ENCODE measurements around the gene SPATA33. TPM values are rescaled to one million over a fixed set of nuclear protein-coding genes. Genes with fewer than 3 reads are reported as not detected.

SPATA33 gene
- total RNA-seq, 1 experiment from 2014 or later = 7.2 TPM

DNA sequence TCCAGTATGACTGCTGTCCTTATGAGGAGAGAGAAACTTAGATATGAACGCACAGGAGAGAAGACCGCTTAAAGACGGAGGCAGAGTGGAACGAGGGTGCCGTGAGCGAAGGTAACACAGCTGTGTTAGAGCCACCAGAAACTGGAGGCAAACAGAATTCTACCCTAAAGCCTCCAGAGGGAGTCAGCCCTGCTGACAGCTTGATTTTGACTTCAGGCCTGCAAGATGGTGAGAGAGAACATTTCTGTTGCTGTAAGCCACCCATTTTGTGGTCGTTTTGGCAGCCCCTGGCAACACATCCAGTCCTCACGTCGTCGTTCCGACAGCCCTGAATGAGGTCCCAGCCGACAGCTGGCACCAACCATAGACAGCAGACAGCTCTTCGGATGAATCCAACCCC is 46.6 kb downstream of the SPATA33 start:
- POLR2A ChIA-PET = interaction anchor here (2.4 to 6.1 kb wide), 2 partner anchors 15 to 19 kb away, joined by 10 to 40 read pairs; partner anchors contain the start of gene VPS9D1
- BruUV-seq (replicated peaks) = no TSS peak
- Mint-ChIP-seq H3K4me1 (ENCODE audit: insufficient read depth, unreplicated experiment) (no peaks in the 10 kb centered on the region), H3K36me3 (ENCODE audit: insufficient read depth, unreplicated experiment) (peaks cover 6% of the 10 kb centered on the region), H3K9me3 (ENCODE audit: unreplicated experiment) (no peaks in the 10 kb centered on the region), H3K4me3 (ENCODE audit: unreplicated experiment) (no peak overlapping the region), H3K27me3 (ENCODE audit: insufficient read depth, unreplicated experiment) (no peaks in the 10 kb centered on the region), H3K27ac (ENCODE audit: low read depth, unreplicated experiment) (no peak overlapping the region)
- no peak for DNase-seq (ENCODE audit: unreplicated experiment)
- TF ChIP-seq, protein P1, sequence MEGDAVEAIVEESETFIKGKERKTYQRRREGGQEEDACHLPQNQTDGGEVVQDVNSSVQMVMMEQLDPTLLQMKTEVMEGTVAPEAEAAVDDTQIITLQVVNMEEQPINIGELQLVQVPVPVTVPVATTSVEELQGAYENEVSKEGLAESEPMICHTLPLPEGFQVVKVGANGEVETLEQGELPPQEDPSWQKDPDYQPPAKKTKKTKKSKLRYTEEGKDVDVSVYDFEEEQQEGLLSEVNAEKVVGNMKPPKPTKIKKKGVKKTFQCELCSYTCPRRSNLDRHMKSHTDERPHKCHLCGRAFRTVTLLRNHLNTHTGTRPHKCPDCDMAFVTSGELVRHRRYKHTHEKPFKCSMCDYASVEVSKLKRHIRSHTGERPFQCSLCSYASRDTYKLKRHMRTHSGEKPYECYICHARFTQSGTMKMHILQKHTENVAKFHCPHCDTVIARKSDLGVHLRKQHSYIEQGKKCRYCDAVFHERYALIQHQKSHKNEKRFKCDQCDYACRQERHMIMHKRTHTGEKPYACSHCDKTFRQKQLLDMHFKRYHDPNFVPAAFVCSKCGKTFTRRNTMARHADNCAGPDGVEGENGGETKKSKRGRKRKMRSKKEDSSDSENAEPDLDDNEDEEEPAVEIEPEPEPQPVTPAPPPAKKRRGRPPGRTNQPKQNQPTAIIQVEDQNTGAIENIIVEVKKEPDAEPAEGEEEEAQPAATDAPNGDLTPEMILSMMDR (IDR thresholded peaks at IDR 0.05; ENCODE audit: unreplicated experiment) = no peak
- intact Hi-C loops (cut with micrococcal nuclease) = loop anchor here (5.0 kb wide), 1 partner anchor 218 kb away; the partner anchor contains the start of gene TUBB3
- CTCF ChIA-PET = interaction anchor here (0.8 to 1.9 kb wide), 2 partner anchors 88 to 89 kb away, joined by 3 to 7 read pairs; no protein-coding TSS in a partner anchor

DNA sequence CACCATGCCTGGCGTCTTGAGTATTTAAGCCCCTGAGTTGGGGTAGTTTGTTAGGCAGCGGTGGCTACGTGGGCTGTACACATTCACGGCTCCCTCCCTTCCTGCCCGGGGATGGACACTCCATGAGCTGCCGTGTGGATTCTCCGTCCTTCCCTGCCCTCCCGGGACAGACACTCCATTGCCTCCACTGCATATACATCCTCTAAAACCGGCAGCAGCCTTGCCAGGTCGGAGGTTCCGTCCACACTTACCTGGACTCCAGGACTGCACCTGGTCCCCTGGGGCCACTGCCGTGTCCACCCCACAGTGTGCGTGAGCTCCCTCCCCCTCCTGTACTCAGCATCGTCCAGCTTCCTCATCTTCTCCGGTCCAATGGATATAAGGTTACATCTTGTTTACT is 47.4 kb downstream of the SPATA33 start:
- ChIA-PET CTCF (interaction anchor here (0.5 to 1.4 kb wide), 5 partner anchors 27 to 156 kb away, joined by 3 to 5 read pairs (median 4); no protein-coding TSS in a partner anchor), POLR2A (interaction anchor here (0.9 to 6.1 kb wide), 3 partner anchors 14 to 38 kb away, joined by 3 to 40 read pairs (median 6); partner anchors contain the start of gene VPS9D1)
- no peaks in the 10 kb centered on the region for H3K4me1 Mint-ChIP-seq (ENCODE audit: insufficient read depth, unreplicated experiment)
- BruUV-seq (replicated peaks) = no TSS peak
- H3K27ac Mint-ChIP-seq (ENCODE audit: low read depth, unreplicated experiment) = no peak overlapping the region
- no peak overlapping the region for H3K4me3 Mint-ChIP-seq (ENCODE audit: unreplicated experiment)
- intact Hi-C loops (cut with micrococcal nuclease) = no loop called here
- TF ChIP-seq, protein P1 (IDR thresholded peaks at IDR 0.05; ENCODE audit: unreplicated experiment) = no peak
- H3K36me3 Mint-ChIP-seq (ENCODE audit: insufficient read depth, unreplicated experiment) = peaks cover 3% of the 10 kb centered on the region
- no peaks in the 10 kb centered on the region for H3K9me3 Mint-ChIP-seq (ENCODE audit: unreplicated experiment)
- no peaks in the 10 kb centered on the region for H3K27me3 Mint-ChIP-seq (ENCODE audit: insufficient read depth, unreplicated experiment)
- no peak for DNase-seq (ENCODE audit: unreplicated experiment)

DNA sequence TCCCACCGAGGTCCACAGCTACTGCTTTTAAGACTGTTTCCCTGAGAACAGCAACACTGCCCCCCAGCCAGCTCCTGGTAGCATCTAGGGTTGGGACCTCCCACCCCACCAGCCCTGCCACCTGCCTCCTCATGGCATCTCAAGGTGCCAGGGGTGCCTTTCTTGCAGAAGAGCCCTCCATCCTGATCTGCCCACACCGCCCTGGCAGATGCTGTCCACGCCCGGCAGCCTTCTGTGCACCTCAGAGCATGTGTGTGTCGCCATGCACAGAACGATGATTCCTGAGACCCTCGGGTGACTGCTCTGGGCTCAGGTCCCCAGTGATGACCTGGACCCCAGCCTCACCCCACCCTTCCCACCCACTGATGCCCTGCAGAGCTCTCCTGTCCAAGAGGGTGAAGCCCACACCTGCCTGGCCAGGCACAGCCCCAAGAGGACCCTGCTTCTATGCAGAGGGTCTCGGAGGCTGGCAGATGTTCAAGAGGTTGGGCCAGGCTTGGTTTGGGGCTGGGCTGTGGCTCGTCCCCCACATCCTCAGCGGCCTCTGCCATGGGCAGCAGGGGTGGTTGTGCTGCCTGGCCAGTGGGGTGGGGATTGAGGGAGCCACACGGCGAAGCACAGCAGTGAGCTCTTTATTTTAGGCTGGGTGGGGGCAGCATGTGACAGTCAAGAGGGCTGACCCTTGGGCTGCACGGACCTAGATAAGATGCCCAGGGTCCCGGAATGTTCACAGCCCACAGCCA is 49.1 kb downstream of the SPATA33 start:
- no TSS peak for BruUV-seq (replicated peaks)
- no peaks in the 10 kb centered on the region for H3K36me3 Mint-ChIP-seq (ENCODE audit: insufficient read depth, unreplicated experiment)
- H3K27ac Mint-ChIP-seq (ENCODE audit: low read depth, unreplicated experiment) = no peak overlapping the region
- TF ChIP-seq, protein P1 (IDR thresholded peaks at IDR 0.05; ENCODE audit: unreplicated experiment) = no peak
- POLR2A ChIA-PET = interaction anchor here (0.6 to 6.1 kb wide), 4 partner anchors 8 to 19 kb away, joined by 3 to 40 read pairs (median 4); partner anchors contain the start of gene VPS9D1
- no peaks in the 10 kb centered on the region for H3K9me3 Mint-ChIP-seq (ENCODE audit: unreplicated experiment)
- DNase-seq (ENCODE audit: unreplicated experiment) = no peak
- H3K4me3 Mint-ChIP-seq (ENCODE audit: unreplicated experiment) = no peak overlapping the region
- CTCF ChIA-PET = interaction anchor here (0.8 to 1.5 kb wide), 11 partner anchors 8 to 217 kb away, joined by 3 to 10 read pairs (median 4); partner anchors contain the start of gene TUBB3
- intact Hi-C loops (cut with micrococcal nuclease) = no loop called here
- H3K27me3 Mint-ChIP-seq (ENCODE audit: insufficient read depth, unreplicated experiment) = no peaks in the 10 kb centered on the region
- no peaks in the 10 kb centered on the region for H3K4me1 Mint-ChIP-seq (ENCODE audit: insufficient read depth, unreplicated experiment)

DNA sequence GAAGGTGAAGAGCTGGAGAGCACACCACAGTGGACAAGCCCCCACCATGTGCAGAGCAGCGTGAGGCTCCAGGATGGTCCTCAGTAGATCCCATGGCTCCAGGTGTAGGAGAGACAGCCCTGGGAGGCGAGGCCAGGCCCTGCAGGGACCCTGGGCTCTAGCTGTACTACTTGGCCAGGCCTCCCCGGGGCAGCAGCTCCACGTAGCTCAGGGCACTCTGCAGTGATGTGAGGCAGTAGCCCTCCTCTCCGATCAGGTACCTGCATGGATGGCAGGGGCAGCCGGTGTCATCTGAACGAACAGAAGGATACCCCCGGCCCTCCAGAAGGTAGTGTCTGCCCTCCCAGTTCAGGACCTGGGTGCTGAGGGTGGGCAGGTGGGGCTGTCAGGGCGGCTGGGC is 50.1 kb downstream of the SPATA33 start:
- TF ChIP-seq, protein P1 (IDR thresholded peaks at IDR 0.05; ENCODE audit: unreplicated experiment) = no peak
- H3K9me3 Mint-ChIP-seq (ENCODE audit: unreplicated experiment) = no peaks in the 10 kb centered on the region
- no peak overlapping the region for H3K27ac Mint-ChIP-seq (ENCODE audit: low read depth, unreplicated experiment)
- H3K4me3 Mint-ChIP-seq (ENCODE audit: unreplicated experiment) = no peak overlapping the region
- no peaks in the 10 kb centered on the region for H3K27me3 Mint-ChIP-seq (ENCODE audit: insufficient read depth, unreplicated experiment)
- no peak for DNase-seq (ENCODE audit: unreplicated experiment)
- intact Hi-C loops (cut with micrococcal nuclease) = no loop called here
- no peaks in the 10 kb centered on the region for H3K36me3 Mint-ChIP-seq (ENCODE audit: insufficient read depth, unreplicated experiment)
- POLR2A ChIA-PET = interaction anchor here (0.7 to 6.1 kb wide), 3 partner anchors 11 to 106 kb away, joined by 3 to 40 read pairs (median 3); partner anchors contain the start of gene VPS9D1
- BruUV-seq (replicated peaks) = no TSS peak
- no peaks in the 10 kb centered on the region for H3K4me1 Mint-ChIP-seq (ENCODE audit: insufficient read depth, unreplicated experiment)
- CTCF ChIA-PET = interaction anchor here (0.7 to 0.9 kb wide), 2 partner anchors 9 to 216 kb away, joined by 3 read pairs; partner anchors contain the start of gene TUBB3
